ENCODE data around the gene LTBP1. TPM values are rescaled to one million over a fixed set of nuclear protein-coding genes. Genes with fewer than 3 reads are reported as not detected.

The LTBP1 gene
- total RNA-seq, 1 donor from 2014 or later: 48.4 TPM

GRCh38 chr2:33033606-33034081 is 86.9 kb downstream of the LTBP1 start:
- H3K27ac ChIP-seq: peak overlapping the region; percentile 54
- H3K36me3 ChIP-seq: no peaks in the 10 kb centered on the region
- H3K4me1 ChIP-seq: peaks cover 6% of the 10 kb centered on the region
- no peak for DNase-seq (ENCODE audit: extremely low spot score in 2 of 2)
- no peak for TF ChIP-seq POLR2A (IDR thresholded peaks at IDR 0.05)
- TF ChIP-seq CTCF (IDR thresholded peaks at IDR 0.05): peak; percentile 55 to 59 (median 59)
- intact Hi-C loops (cut with DNase I): loop anchor here (10.0 kb wide), 1 partner anchor 259 kb away; no protein-coding TSS in a partner anchor
- peak overlapping the region in 1 of 2 donors; percentile 17 for H3K4me3 ChIP-seq
- H3K27me3 ChIP-seq: no peaks in the 10 kb centered on the region
- no peaks in the 10 kb centered on the region for H3K9me3 ChIP-seq

- Histone ChIP-seq H3K27ac (peak overlapping the region; percentile 5), H3K9me3 (no peaks in the 10 kb centered on the region), H3K4me3 (no peak overlapping the region), H3K4me1 (peaks cover 6% of the 10 kb centered on the region), H3K36me3 (no peaks in the 10 kb centered on the region), H3K27me3 (no peaks in the 10 kb centered on the region)
- no peak for TF ChIP-seq POLR2AphosphoS5 (IDR thresholded peaks at IDR 0.05; ENCODE audit: insufficient read depth in 1 of 2, low read depth in 1 of 2)
- TF ChIP-seq CTCF (IDR thresholded peaks at IDR 0.05): peak in 1 of 3 experiments; percentile 32
- TF ChIP-seq POLR2A (IDR thresholded peaks at IDR 0.05): no peak
- no peak for DNase-seq (ENCODE audit: extremely low spot score in 2 of 2)
- intact Hi-C loops (cut with DNase I): loop anchor here (5.0 to 10.0 kb wide), 2 partner anchors 260 to 408 kb away; no protein-coding TSS in a partner anchor
Measured at GRCh38 chr2:33034784-33035183, 88.0 kb downstream of the LTBP1 start.

- H3K27me3 ChIP-seq: no peaks in the 10 kb centered on the region
- H3K36me3 ChIP-seq: no peaks in the 10 kb centered on the region
- no peaks in the 10 kb centered on the region for H3K9me3 ChIP-seq
- no peak for TF ChIP-seq POLR2AphosphoS5 (IDR thresholded peaks at IDR 0.05; ENCODE audit: insufficient read depth in 1 of 2, low read depth in 1 of 2)
- no peak for TF ChIP-seq POLR2A (IDR thresholded peaks at IDR 0.05)
- no peak for TF ChIP-seq CTCF (IDR thresholded peaks at IDR 0.05)
- no peak overlapping the region for H3K27ac ChIP-seq
- no peak overlapping the region for H3K4me3 ChIP-seq
- no peak for DNase-seq (ENCODE audit: extremely low spot score in 2 of 2)
- peaks cover 15% of the 10 kb centered on the region for H3K4me1 ChIP-seq
- intact Hi-C loops (cut with DNase I): loop anchor here (5.0 to 10.0 kb wide), 2 partner anchors 263 to 404 kb away; no protein-coding TSS in a partner anchor
Measured at GRCh38 chr2:33038230-33038629, 91.5 kb downstream of the LTBP1 start.

- Histone ChIP-seq H3K9me3 (no peaks in the 10 kb centered on the region), H3K27me3 (no peaks in the 10 kb centered on the region), H3K27ac (no peak overlapping the region), H3K4me1 (peaks cover 15% of the 10 kb centered on the region), H3K36me3 (no peaks in the 10 kb centered on the region), H3K4me3 (no peak overlapping the region)
- intact Hi-C loops (cut with DNase I): loop anchor here (5.0 to 10.0 kb wide), 2 partner anchors 264 to 404 kb away; no protein-coding TSS in a partner anchor
- no peak for DNase-seq (ENCODE audit: extremely low spot score in 2 of 2)
- TF ChIP-seq CTCF (IDR thresholded peaks at IDR 0.05) (no peak), POLR2AphosphoS5 (IDR thresholded peaks at IDR 0.05; ENCODE audit: insufficient read depth in 1 of 2, low read depth in 1 of 2) (no peak), POLR2A (IDR thresholded peaks at IDR 0.05) (no peak)
Measured at GRCh38 chr2:33038799-33039198, 92.0 kb downstream of the LTBP1 start.

- H3K4me3 ChIP-seq: no peak overlapping the region
- no peak for TF ChIP-seq POLR2AphosphoS5 (IDR thresholded peaks at IDR 0.05; ENCODE audit: insufficient read depth in 1 of 2, low read depth in 1 of 2)
- TF ChIP-seq CTCF (IDR thresholded peaks at IDR 0.05): no peak
- TF ChIP-seq POLR2A (IDR thresholded peaks at IDR 0.05): no peak
- H3K4me1 ChIP-seq: peaks cover 9% of the 10 kb centered on the region
- H3K27me3 ChIP-seq: no peaks in the 10 kb centered on the region
- intact Hi-C loops (cut with DNase I): no loop called here
- DNase-seq (ENCODE audit: extremely low spot score in 2 of 2): no peak
- no peaks in the 10 kb centered on the region for H3K9me3 ChIP-seq
- H3K27ac ChIP-seq: no peak overlapping the region
- H3K36me3 ChIP-seq: no peaks in the 10 kb centered on the region
Measured at GRCh38 chr2:33040541-33040940, 93.8 kb downstream of the LTBP1 start.

Measured in vagina (tissue), 2 donors.